HepG2 (cell line): ENCODE data around the gene COLQ. TPM values are rescaled to one million over a fixed set of nuclear protein-coding genes. Genes with fewer than 3 reads are reported as not detected.

Experiments
- FOXP1 ChIP-seq, 2 experiments: fragments of 450-650 bp in 1 of 2; IDR thresholded peaks; 2 replicates each; pipeline ENCODE4 v1.6.1; 2017 to 2018; ENCODE audit warnings: antibody characterized with exemption in 1 of 2
- HES4 ChIP-seq: sonication (generic); formaldehyde crosslinking; IDR thresholded peaks from 2 replicates; pipeline ENCODE4 v1.9.0; 2021; ENCODE audit warnings: mild to moderate bottlenecking, missing genetic modification reagents, borderline replicate concordance
- HNF1A ChIP-seq, 2 experiments: sonication (generic) in 1 of 2; formaldehyde crosslinking in 1 of 2; IDR thresholded peaks; 2 replicates each; pipeline versions ENCODE4 v1.4.0 to v1.6.1; 2016 to 2020; ENCODE audit warnings: borderline replicate concordance in 1 of 2, low read depth in 1 of 2, mild to moderate bottlenecking in 1 of 2, missing genetic modification reagents in 1 of 2
- PREB ChIP-seq: sonication (generic); formaldehyde crosslinking; IDR thresholded peaks from 2 replicates; pipeline ENCODE4 v1.4.0; 2020; ENCODE audit warnings: missing genetic modification reagents
- ZBTB40 ChIP-seq, 2 experiments: fragments of 450-650 bp in 1 of 2; sonication (generic) in 1 of 2; formaldehyde crosslinking in 1 of 2; IDR thresholded peaks; 2 replicates each; pipeline versions ENCODE4 v1.6.1 to v1.8.0; 2016 to 2022; ENCODE audit warnings: antibody characterized with exemption in 1 of 2, mild to moderate bottlenecking in 1 of 2, missing genetic modification reagents in 1 of 2
- ZNF569 ChIP-seq: sonication (generic); formaldehyde crosslinking; IDR thresholded peaks from 2 replicates; pipeline ENCODE4 v1.5.0; 2020; ENCODE audit warnings: mild to moderate bottlenecking, missing genetic modification reagents, moderate library complexity, borderline replicate concordance
- ZNF891 ChIP-seq: sonication (generic); formaldehyde crosslinking; IDR thresholded peaks from 2 replicates; pipeline ENCODE4 v1.5.0; 2020; ENCODE audit warnings: mild to moderate bottlenecking, missing genetic modification reagents
- ZZZ3 ChIP-seq: sonication (generic); formaldehyde crosslinking; IDR thresholded peaks from 2 replicates; pipeline ENCODE4 v1.4.0; 2020; ENCODE audit warnings: missing genetic modification reagents, mild to moderate bottlenecking, borderline replicate concordance
- polyA plus RNA-seq, 8 experiments: library from polyadenylated mRNA; depleted of rRNA in 3 of 8; stranded (reverse) in 7 of 8; unstranded in 1 of 8; fragments of >200 nt; fragmentation: Illumina TruSeq in 4 of 8; extraction: Trizol in 4 of 8; gene quantifications; 2 replicates each; pipeline versions ENCODE4 v1.2.1 to v1.2.3, GENCODE V29; 2011 to 2016; ENCODE audit warnings: low read depth in 4 of 8, missing spikeins in 1 of 8, mixed read lengths in 1 of 8; ENCODE audit not compliant: insufficient read depth in 1 of 8
- total RNA-seq, 5 experiments: library from RNA; depleted of rRNA; stranded (reverse); fragments of >200 nt; fragmentation: Illumina TruSeq; extraction: Trizol; gene quantifications; 2 replicates each; pipeline ENCODE4 v1.2.3, GENCODE V29; 2016; ENCODE audit warnings: low read depth in 1 of 5

COLQ gene
- total and polyA plus RNA-seq, 2 of the 13 experiments (the other 11 are each of a cell fraction or from before 2014, with no cell fraction given): 0.31 to 0.46 TPM

GRCh38 chr3:15453991-15454625, 67.4 kb downstream of the COLQ start (continued):
- TF ChIP-seq ZBTB40 (IDR thresholded peaks at IDR 0.05) (no peak), ZBTB40 (CRISPR knock-in tag; IDR thresholded peaks at IDR 0.05) (no peak), ZZZ3 (CRISPR knock-in tag) (no peak), PREB (CRISPR knock-in tag) (no peak), HES4 (CRISPR knock-in tag) (no peak), ZNF569 (CRISPR knock-in tag) (no peak), FOXP1 (IDR thresholded peaks at IDR 0.05) (no peak), FOXP1 (CRISPR knock-in tag; IDR thresholded peaks at IDR 0.05) (no peak), HNF1A (IDR thresholded peaks at IDR 0.05; ENCODE audit: low read depth) (no peak), HNF1A (CRISPR knock-in tag; IDR thresholded peaks at IDR 0.05; ENCODE audit: borderline replicate concordance) (no peak), ZNF891 (CRISPR knock-in tag) (no peak)
